ENCODE results near the gene RBM20. TPM values are rescaled to one million over a fixed set of nuclear protein-coding genes. Genes with fewer than 3 reads are reported as not detected.

The RBM20 gene
- total RNA-seq, 1 experiment from 2014 or later, result 0.11 TPM

DNA sequence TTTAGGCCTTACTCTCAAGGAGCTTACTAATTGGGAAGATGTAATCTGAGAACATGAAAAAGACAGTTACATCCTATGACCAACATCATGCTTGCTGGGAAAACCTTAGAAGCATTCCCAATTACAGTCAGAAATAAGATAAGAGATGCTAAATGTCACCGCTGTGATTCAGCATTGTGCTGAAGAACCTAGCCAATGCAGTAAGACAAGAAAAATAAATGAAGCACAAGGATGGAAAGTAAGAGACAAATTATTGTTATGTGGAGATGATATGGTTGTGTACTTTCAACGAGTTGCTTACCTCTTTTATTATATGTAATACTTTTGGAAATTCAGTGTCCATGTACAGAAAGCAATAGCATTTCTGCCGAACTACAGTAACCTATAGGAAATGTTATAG lies 104.8 kb downstream of the RBM20 start:
- Histone ChIP-seq H4K20me1 (ENCODE audit: insufficient read depth) (no peaks in the 10 kb centered on the region), H3F3A (ENCODE audit: insufficient read depth, low read depth) (no peaks in the 10 kb centered on the region), H3K4me2 (no peak overlapping the region), H3K27ac (no peak overlapping the region), H3K4me3 (no peak overlapping the region), H3K9me3 (ENCODE audit: insufficient read depth, low read depth) (no peaks in the 10 kb centered on the region), H3K36me3 (ENCODE audit: low read depth) (no peaks in the 10 kb centered on the region), H3K27me3 (ENCODE audit: insufficient read depth, low read depth) (no peaks in the 10 kb centered on the region), H2AFZ (no peak overlapping the region), H3K4me1 (replicated peaks; ENCODE audit: insufficient read depth) (no peaks in the 10 kb centered on the region), H3K9me2 (ENCODE audit: insufficient read depth) (no peaks in the 10 kb centered on the region), H3K79me2 (ENCODE audit: low read depth) (no peaks in the 10 kb centered on the region)
- TF ChIP-seq, protein P1, sequence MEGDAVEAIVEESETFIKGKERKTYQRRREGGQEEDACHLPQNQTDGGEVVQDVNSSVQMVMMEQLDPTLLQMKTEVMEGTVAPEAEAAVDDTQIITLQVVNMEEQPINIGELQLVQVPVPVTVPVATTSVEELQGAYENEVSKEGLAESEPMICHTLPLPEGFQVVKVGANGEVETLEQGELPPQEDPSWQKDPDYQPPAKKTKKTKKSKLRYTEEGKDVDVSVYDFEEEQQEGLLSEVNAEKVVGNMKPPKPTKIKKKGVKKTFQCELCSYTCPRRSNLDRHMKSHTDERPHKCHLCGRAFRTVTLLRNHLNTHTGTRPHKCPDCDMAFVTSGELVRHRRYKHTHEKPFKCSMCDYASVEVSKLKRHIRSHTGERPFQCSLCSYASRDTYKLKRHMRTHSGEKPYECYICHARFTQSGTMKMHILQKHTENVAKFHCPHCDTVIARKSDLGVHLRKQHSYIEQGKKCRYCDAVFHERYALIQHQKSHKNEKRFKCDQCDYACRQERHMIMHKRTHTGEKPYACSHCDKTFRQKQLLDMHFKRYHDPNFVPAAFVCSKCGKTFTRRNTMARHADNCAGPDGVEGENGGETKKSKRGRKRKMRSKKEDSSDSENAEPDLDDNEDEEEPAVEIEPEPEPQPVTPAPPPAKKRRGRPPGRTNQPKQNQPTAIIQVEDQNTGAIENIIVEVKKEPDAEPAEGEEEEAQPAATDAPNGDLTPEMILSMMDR (conservative IDR thresholded peaks at IDR 0.05), result no peak
- no peak for TF ChIP-seq EZH2 (IDR thresholded peaks at IDR 0.05; ENCODE audit: low read depth)
- CTCF ChIA-PET, result no interaction called here
- intact Hi-C loops (cut with micrococcal nuclease; ENCODE audit: unreplicated experiment), result loop anchor here (5.0 to 10.0 kb wide), 2 partner anchors 444 to 613 kb away; partner anchors contain the start of gene SMNDC1
- POLR2A ChIA-PET (ENCODE audit: unreplicated experiment), result no interaction called here
- DNase-seq, result no peak
- BruUV-seq (replicated peaks), result no TSS peak

DNA sequence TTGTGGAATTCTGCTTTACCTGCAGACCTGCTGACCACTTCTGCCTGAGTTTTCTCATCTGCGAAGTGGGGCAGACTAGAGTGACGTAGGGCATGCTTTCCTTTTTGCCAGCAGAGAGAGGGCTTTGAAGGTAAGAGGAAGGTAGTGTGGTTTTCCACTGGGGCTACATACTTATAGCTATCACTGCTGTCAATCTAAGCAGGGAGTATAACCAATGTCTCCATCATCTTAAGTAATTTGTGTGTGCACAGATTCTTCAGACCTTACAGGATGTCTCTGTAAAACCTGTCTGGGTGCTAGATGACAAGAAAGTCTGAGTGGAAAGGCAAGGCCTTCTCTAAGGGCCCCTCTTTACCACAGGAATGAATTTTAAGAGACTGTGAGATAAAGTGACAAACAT lies 106.8 kb downstream of the RBM20 start:
- Histone ChIP-seq H3K4me2 (no peak overlapping the region), H2AFZ (no peak overlapping the region), H3K27ac (no peak overlapping the region), H3K27me3 (ENCODE audit: insufficient read depth, low read depth) (no peaks in the 10 kb centered on the region), H4K20me1 (ENCODE audit: insufficient read depth) (no peaks in the 10 kb centered on the region), H3K9me2 (ENCODE audit: insufficient read depth) (no peaks in the 10 kb centered on the region), H3F3A (ENCODE audit: insufficient read depth, low read depth) (no peaks in the 10 kb centered on the region), H3K79me2 (ENCODE audit: low read depth) (no peaks in the 10 kb centered on the region), H3K4me1 (replicated peaks; ENCODE audit: insufficient read depth) (no peaks in the 10 kb centered on the region), H3K4me3 (no peak overlapping the region), H3K36me3 (ENCODE audit: low read depth) (no peaks in the 10 kb centered on the region), H3K9me3 (ENCODE audit: insufficient read depth, low read depth) (no peaks in the 10 kb centered on the region)
- CTCF ChIA-PET, result no interaction called here
- no peak for DNase-seq
- intact Hi-C loops (cut with micrococcal nuclease; ENCODE audit: unreplicated experiment), result loop anchor here (5.0 kb wide), 1 partner anchor 121 kb away; the partner anchor contains the start of gene PDCD4
- no TSS peak for BruUV-seq (replicated peaks)
- TF ChIP-seq, protein P1 (conservative IDR thresholded peaks at IDR 0.05), result no peak
- TF ChIP-seq EZH2 (IDR thresholded peaks at IDR 0.05; ENCODE audit: low read depth), result no peak
- POLR2A ChIA-PET (ENCODE audit: unreplicated experiment), result no interaction called here

DNA sequence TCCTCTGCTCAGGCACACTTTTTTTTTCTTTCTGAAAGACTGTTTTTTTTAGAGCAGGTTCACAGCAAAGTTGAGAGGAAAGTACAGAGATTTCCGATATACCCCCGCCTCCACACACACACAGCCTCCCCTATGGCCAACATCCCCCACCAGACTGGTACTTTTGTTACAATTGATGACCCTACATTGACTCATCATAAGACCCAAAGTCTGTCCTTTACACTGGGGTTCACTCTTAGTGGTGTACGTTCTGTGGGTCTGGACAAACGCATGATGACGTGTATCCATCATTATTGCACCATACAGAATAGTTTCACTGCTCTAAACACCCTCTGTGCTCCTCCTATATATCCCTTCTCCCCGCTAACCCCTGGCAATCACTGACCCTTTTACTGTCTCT lies 107.7 kb downstream of the RBM20 start:
- Histone ChIP-seq H3K4me2 (no peak overlapping the region), H3K36me3 (ENCODE audit: low read depth) (no peaks in the 10 kb centered on the region), H3K4me1 (replicated peaks; ENCODE audit: insufficient read depth) (no peaks in the 10 kb centered on the region), H4K20me1 (ENCODE audit: insufficient read depth) (no peaks in the 10 kb centered on the region), H3K27ac (no peak overlapping the region), H3K9me2 (ENCODE audit: insufficient read depth) (no peaks in the 10 kb centered on the region), H3K4me3 (no peak overlapping the region), H3F3A (ENCODE audit: insufficient read depth, low read depth) (no peaks in the 10 kb centered on the region), H3K79me2 (ENCODE audit: low read depth) (no peaks in the 10 kb centered on the region), H2AFZ (no peak overlapping the region), H3K27me3 (ENCODE audit: insufficient read depth, low read depth) (no peaks in the 10 kb centered on the region), H3K9me3 (ENCODE audit: insufficient read depth, low read depth) (no peaks in the 10 kb centered on the region)
- ChIA-PET CTCF (no interaction called here), POLR2A (ENCODE audit: unreplicated experiment) (no interaction called here)
- BruUV-seq (replicated peaks), result no TSS peak
- TF ChIP-seq, protein P1 (conservative IDR thresholded peaks at IDR 0.05), result no peak
- TF ChIP-seq EZH2 (IDR thresholded peaks at IDR 0.05; ENCODE audit: low read depth), result no peak
- intact Hi-C loops (cut with micrococcal nuclease; ENCODE audit: unreplicated experiment), result loop anchor here (5.0 kb wide), 1 partner anchor 120 kb away; the partner anchor contains the start of gene PDCD4
- DNase-seq, result no peak

Data from PC-9 (cell line).